GM19035 (cell line): ENCODE measurements around the gene SPRY1.

Experiments used
- ATAC-seq: cut with Tn5 transposase; IDR thresholded peaks from one replicate; pipeline ENCODE4 v1.9.1; 2021; ENCODE audit not compliant: unreplicated experiment

SPRY1 gene

DNA sequence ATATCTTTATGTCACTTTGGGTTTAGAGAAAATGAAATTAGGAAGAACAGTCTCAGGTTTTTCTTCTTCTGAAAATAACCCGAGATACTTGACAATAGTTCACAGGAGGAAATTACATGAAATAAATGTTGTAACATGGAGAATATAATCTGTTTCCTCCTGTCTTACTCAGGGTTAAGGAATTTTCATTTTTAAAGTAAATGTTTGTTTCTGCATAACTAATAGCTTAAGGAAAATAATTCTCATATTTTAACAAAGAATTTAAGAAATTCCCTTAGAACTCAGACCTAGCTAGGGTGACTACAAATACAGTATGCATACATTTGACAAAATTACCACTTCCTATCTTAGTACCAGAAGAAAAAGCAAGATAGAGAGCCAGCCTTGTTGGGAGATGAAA is 17.2 kb upstream of the SPRY1 start:
- ATAC-seq: no peak

DNA sequence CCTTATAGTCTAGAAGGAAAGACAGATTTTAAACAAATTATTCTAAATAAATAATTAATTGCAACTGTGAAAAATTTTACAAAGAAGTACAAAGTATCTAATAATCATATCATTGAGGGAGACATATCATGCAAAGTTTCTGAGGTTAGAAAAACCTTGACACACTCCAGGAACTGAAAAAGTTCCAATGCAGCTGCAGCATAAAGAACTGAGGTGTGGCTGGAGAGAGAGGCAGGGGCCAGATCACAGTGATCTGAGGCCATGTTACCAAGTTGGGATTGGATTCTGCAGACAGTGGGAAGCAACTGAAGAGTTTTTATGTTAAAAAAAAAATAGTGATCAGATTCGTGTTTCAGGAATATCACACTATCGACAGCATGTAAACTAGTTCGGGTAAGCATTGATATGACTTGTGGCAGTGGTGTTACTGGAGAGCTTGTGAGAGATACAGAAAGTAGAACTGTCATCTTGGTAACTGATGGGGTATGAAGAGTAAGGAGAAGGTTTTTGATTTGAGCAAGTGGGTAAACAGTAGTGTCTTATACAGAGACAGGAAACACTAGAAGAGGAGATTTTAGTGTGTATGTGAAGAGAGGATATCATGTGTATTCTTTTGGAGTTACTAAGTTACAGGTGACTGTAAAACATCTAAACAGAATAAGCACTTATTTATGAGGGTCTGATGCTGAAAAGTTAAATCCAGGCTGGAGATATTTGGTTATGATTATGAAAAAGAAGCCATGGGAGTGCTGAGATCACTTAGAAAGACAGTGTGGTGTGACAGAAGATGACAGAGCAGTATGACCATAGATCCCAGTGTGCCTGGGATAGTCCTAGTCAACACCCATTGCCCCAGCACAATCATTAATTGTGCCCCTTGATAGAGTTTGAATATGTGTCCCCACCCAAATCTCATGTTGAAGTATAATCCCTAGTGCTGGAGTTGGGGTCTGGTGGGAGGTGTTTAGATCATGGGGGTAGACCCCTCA is 15.6 kb upstream of the SPRY1 start:
- no peak for ATAC-seq

DNA sequence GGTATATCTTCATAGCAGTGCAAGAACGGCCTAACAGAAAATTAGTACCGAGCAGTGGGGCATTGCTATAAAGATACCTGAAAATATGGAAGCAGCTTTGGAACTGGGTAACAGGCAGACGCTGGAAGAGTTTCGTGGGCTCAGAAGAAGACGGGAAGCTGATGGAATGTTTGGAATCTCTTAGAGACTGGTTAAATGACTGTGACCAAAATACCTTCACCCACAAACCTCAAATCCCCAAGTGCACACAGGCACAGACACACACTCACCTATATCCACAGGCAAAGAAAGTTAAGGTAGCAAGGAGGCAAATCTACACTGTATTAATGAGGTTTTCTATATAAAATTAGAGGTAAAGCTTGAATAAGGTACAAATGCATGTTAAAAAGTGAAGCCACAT is 14.6 kb upstream of the SPRY1 start:
- no peak for ATAC-seq

GRCh38 chr4:123383566-123383965 is 13.0 kb upstream of the SPRY1 start:
- ATAC-seq: no peak

GRCh38 chr4:123386609-123387008 is 10.0 kb upstream of the SPRY1 start:
- ATAC-seq: no peak

DNA sequence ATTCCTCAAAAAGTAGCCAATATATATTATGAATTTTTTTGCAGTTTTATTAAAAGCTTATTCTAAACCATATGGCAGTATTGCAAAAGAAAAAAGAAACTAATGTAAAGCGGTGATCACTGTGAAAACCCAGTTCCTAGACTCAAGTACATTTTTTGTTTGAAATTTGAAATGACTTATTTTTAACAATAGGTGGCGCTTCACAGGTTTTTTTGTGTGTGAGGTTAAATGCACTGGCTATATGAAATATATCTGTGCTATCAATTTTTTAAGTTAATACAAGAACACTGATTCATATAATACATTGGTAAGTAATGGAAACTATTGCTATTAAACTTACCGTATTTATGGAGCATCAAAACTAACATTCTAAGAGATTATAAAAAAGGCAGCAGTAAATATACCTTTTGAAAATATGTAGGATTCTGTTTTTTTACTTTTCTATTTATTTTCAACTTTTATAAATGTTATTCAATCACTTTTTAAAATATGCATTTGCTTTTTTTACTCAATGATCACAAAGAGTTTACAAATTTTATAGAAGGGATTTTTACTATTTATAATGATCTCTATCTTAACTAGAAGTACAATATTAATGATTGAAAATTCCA is 5.6 kb upstream of the SPRY1 start:
- ATAC-seq: no peak

GRCh38 chr4:123393721-123394120 is 2.9 kb upstream of the SPRY1 start:
- ATAC-seq: no peak

DNA sequence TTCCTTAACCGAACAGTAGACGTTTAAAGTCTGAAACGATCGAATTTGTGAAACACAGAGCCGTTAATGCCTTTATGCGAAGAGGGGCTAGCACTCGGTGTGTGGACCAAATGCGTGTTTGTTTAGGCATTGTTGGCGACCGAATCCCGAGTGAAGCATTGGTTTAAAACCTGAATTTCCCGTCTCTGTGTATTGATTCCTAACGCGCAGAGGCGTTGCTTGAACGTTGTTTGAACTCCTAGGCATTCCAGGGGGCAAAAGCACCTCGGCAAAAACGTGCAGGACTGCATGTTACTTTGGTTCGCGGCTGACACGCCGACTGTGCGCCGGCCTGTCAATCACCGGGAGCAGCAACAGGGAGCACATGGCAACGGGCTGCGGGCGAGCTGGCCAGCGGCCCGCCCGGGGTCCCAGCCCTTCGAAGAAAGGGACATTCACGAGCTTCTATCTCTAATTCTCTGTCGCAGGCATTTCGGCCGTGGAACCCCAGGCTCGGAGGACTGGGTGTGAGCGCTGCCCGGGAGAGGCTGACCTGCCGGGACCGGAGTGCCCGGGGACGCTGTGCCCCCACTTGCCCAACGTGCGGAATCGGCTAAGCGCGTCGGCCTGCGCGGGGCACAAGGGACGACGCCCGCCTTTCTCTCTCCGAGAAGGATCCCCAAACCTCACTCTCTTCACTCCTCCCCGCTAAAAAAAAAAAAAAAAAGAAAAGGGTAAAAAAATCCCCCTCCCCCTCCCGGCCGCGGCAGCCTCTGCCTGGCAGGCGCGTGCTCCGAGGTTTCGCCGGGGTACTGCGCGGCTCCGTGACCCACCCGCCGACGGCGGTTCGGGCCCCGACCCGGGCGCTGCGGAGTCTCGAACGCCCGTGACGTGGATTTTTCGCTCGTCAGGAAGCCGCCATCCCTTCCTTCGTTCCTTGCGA is 810 bp downstream of the SPRY1 start:
- ATAC-seq: peak; percentile 19

DNA sequence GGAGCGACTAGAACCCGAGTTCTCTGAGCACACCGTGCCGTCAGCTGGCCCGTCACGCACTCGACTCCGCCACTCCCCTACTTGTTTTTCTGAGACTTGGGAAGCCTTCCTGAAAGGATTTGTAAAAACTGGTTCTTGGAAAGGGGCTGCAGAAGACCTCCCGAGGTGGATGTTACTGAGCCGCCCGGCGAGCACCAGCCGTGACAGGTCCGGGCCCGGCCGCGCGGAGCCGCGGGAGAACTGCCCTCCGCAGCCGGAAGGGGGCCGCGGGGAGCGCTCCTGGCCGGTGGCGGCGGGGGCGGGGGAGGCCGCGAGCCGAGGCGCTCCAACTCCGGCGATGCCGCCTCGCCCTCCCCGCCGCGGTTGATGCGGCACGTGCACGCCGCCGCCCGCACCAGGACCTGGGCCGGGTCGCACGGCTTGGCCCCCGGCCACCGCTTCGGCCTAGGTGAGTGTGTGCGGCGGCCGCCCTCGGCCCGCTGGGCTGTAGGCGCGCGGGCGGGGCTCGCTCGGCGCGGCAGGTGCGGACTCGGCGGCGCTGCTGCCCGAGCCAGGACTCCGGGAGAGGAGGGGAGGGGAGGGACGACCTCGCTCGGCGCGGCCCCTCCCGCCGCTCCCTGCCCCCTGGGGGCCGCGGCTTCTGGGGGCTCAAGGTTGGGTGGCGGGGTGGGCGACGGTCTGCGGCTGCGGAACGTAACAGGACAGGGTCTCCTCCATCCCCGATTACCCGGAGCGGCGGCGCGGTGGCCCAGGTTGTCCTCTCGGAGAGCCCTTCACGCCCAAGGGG is 1.7 kb downstream of the SPRY1 start:
- peak; percentile 64 for ATAC-seq

GRCh38 chr4:123398853-123399626 is 2.4 kb downstream of the SPRY1 start:
- no peak for ATAC-seq

DNA sequence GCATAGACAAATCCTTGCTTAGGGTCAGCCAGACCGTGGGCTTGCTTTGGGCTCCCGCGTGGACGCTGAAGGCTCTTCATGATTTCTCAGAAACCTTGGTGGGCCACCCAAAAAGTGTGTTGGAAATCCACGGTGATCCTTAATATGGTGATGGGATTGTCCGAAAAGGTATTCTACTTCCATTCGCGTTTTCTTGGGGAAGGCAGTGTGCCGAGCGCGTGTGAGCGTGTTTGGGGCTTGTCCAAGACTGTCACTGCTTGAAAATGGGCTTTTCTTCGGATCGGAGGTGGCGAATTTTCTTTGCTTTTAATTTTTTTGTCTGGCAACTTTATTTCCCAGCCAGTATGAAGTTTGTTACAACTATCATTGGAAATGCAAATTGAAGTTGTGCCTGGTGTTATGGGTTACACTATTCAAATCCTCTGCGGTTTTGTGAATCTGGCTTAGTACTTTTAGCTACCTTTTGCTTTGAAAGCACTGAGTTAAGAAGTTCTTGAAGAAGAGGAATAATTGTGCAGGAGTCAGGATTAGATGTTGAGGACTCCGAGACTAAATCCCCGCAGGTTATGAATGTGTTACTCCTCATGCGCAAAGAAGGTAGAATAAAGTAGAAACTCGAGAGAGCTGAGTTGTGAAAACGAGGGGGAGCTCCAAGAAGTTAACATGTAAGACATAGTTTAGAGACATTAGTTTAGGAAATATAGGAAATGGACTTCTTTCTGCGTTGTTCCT is 3.2 kb downstream of the SPRY1 start:
- ATAC-seq: no peak

DNA sequence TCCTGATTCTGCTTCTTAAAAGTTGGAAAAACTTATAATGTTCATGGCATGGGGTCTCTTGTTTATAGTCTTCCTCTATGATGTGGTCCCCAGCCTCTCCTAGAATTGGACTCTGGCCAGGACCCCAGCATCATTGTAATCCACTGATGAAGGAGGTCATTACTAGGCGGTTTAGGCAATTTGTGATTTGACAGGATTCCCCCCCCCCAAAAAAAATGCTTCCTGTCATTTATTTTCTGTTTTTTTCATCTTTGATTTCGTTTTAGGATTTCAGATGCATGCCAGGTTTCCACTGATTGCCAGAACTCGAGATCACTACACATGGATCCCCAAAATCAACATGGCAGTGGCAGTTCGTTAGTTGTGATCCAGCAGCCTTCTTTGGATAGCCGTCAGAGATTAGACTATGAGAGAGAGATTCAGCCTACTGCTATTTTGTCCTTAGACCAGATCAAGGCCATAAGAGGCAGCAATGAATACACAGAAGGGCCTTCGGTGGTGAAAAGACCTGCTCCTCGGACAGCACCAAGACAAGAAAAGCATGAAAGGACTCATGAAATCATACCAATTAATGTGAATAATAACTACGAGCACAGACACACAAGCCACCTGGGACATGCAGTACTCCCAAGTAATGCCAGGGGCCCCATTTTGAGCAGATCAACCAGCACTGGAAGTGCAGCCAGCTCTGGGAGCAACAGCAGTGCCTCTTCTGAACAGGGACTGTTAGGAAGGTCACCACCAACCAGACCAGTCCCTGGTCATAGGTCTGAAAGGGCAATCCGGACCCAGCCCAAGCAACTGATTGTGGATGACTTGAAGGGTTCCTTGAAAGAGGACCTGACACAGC is 4.9 kb downstream of the SPRY1 start:
- ATAC-seq: no peak

DNA sequence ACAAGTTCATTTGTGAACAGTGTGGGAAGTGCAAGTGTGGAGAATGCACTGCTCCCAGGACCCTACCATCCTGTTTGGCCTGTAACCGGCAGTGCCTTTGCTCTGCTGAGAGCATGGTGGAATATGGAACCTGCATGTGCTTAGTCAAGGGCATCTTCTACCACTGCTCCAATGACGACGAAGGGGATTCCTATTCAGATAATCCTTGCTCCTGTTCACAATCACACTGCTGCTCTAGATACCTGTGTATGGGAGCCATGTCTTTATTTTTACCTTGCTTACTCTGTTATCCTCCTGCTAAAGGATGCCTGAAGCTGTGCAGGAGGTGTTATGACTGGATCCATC is 5.5 kb downstream of the SPRY1 start:
- ATAC-seq: no peak

GRCh38 chr4:123403080-123403604 is 6.5 kb downstream of the SPRY1 start:
- no peak for ATAC-seq

DNA sequence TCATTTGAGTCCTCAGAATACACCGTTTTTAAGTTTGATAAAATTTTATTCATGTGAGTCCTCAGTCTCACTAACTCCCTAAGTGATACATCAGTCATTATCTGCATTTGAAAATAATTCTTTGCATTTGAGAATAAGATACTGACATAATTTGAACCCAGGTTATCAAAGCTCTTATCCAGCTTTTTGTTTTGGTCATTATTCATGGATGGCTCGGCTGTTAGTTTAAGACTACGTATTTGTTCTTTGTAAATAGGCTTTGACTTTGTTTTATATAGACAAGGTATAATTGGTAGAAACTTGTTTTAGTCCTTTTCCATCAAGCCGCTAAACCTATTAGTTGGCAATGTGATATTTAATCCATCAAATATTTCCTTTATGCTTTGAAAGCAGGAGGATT is 7.9 kb downstream of the SPRY1 start:
- ATAC-seq: no peak

DNA sequence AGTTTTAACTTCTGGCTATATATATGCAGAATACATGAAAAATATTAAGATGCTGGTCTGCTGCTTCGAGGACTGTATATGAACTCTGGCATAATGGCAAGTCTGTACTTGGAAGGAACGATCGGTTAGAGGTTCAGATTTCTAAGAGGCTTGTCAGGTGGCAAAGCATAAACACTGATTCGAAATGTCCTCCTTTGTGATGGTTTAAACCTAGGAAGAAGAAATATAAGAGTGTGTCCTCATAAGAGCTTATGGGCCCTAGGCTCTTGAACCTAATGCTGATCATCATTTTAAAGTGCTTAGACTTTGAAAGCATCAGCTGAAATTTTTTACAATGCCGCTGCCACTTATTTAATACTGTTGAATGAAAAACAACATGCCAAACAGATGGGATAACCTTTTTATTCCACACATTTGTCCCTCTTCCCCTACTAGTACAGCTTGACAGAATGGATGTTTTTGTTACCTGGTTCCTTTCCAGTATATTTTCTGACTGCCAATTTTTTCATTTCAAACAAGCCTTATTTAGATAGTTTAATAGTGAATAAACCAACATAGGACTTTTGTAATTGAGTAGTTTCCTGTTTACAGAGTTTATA is 8.8 kb downstream of the SPRY1 start:
- ATAC-seq: no peak

DNA sequence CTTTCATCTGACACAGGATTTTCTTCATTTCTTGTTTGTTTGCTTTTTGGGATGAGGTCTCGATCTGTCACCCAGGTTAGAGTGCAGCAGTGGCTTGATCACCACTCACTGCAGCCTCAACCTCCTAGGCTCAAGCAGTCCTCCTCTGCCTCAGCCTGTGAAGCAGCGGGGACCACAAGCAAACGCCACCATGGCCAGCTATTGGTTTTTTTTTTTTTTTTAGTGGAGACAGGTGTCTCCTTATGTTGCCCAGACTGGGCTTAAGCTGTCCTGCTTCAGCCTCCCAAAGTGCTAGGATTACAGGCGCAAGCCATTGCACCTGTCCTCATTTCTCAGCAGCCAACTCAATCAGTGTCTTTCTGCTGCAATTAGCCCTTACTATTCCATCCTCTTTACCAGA is 10.3 kb downstream of the SPRY1 start:
- no peak for ATAC-seq
